ENCODE data around the gene PSMB11.
"Not testable (repeated sequence)": the region's sequence is repeated elsewhere in the genome, so short reads cannot be mapped to it uniquely, and the experiment has no call there.

The PSMB11 gene

DNA sequence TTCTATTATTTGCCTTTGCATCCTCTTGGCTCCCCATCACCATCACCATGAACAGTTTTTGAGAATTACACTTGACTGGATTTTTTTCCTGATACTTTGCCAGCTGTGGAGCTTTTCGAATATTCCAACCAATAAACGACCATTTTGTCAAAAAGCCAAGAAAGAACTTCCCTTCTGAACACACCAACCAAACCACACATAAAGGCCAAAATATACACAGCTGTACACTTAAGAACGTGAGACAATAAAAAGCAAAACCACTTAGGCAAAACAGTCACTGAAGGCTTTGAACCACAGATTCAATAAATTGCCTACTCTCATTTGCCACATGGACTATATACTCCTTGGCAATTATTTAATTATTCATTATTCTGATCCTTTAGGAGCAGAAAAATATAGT lies 33.2 kb upstream of the PSMB11 start:
- DNase-seq (ENCODE audit: low spot score), result no peak
- no peak for TF ChIP-seq CTCF (IDR thresholded peaks at IDR 0.05; ENCODE audit: extremely low read depth, missing control alignments)

- no peak for DNase-seq (ENCODE audit: low spot score)
- TF ChIP-seq CTCF (IDR thresholded peaks at IDR 0.05; ENCODE audit: extremely low read depth, missing control alignments), result no peak
Measured at GRCh38 chr14:23009483-23009938, 32.5 kb upstream of the PSMB11 start.

DNA sequence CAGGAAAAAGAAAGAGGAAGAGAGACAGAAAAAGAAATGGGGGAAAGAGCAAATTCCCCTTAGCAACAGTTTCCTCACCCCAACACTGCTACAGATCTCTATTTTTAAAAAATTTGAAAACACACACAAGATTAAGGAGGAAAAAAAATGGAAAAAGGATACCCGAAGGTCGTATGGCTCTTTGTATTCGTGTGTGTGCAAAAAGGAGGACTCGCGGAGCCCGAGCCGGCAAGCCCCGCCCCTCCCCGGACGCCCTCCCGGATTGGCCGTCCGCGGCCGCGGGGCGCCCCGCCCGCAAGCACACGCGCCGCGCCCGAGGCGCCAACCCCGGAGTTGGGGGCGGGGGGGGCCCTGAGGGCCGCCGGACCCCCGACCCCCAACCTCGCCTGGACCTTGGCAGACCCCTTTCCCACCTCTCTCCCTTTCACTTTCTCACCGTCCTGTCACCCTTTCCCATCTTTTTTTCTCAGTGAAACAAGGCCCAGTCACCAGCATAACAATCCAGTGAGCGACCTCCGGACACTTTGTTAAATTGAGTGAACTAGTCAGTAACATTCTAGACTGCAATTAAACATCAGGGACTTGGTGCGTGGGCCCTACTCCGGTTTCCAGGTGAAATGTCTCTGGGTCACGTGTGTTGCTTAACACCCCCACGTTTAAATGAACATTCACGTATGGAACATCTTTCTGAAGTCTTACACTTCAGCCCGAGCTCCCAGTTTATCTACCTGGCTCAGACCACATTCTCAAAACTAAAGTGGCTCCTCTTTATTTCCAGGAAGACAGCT lies 31.9 kb upstream of the PSMB11 start, which contains the start of gene C14orf93:
Gene C14orf93, minus strand, starts transcription at position 205 of the 788 bp plus-strand sequence. CDS start 11,120 bp downstream, outside the sequence.
- no peak for TF ChIP-seq CTCF (IDR thresholded peaks at IDR 0.05; ENCODE audit: extremely low read depth, missing control alignments)
- DNase-seq (ENCODE audit: low spot score), result peak; percentile 92

DNA sequence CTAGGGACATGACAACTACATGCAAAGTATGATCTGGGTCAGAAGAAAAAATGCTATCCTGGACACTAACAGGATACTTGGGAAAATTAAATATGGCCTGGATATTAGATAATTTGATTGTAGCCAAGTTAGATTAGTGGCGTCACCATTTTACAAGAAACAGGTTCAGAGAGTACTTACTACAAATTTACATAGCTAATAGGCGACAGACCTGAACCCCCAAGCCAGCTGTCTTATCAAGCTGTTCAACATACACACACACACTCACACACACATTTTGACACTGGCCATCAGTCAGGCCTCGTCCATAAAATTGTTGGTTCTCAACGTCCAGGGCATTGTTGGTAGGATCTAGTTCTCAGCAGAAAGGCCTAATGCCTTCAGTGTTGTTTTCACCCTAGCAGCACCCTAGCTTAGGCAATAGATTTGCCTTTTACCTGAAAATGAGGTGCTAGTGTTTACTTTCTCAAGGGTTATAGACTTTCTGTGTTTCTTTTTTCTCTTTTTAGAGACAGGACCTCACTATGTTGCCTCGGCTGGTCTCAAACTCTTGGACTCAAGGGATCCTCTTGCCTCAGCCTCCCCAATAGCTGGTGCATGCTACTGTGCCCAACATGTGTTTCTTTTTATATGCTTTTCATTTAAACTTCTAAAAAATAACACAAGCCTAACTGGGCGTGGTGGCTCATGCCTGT lies 28.8 kb upstream of the PSMB11 start:
- TF ChIP-seq CTCF (IDR thresholded peaks at IDR 0.05; ENCODE audit: extremely low read depth, missing control alignments), result no peak
- DNase-seq (ENCODE audit: low spot score), result no peak

- DNase-seq (ENCODE audit: low spot score), result not testable (repeated sequence)
Measured at GRCh38 chr14:23013749-23014054, 28.3 kb upstream of the PSMB11 start.

DNA sequence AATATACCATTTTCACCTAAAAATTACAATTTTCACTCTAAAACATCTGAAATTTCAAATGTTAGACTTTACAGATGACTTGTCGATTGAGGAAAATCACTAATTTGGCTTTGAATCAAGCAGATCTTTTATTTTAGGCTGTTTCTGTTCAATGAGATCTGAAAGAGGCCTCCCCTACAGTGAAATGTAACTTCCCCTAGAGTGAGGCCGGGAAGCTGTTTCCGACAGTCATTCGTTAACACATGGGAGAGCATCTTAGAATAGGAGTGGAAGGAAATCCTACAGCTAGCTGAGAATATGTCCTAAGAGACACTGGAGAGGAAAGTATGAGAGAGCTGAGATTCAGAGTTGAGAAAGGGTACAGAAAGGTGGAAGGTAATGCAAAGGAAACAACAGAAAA lies 26.4 kb upstream of the PSMB11 start:
- DNase-seq (ENCODE audit: low spot score), result no peak
- no peak for TF ChIP-seq CTCF (IDR thresholded peaks at IDR 0.05; ENCODE audit: extremely low read depth, missing control alignments)

DNA sequence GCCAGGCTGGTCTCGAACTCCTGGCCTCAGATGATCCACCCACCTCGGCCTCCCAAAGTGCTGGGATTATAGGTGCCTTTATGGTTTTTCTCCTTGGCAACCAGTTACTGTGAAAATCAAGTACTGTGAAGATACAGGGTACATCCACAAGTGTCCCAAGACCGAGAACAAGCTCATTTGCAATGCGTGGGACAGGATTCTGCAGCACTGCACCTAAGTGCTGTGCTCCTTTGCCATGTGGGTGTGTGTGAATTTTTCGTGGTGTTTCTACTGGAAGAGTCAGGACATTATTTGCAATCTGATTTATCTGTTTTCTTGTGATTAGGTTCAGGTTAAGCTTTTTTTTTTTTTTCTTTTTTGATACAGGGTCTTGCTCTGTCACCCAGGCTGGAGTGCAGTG lies 24.9 kb upstream of the PSMB11 start:
- TF ChIP-seq CTCF (IDR thresholded peaks at IDR 0.05; ENCODE audit: extremely low read depth, missing control alignments), result no peak
- DNase-seq (ENCODE audit: low spot score), result no peak
